Measurements from ENCODE around the gene MGAT5.

The MGAT5 gene

DNA sequence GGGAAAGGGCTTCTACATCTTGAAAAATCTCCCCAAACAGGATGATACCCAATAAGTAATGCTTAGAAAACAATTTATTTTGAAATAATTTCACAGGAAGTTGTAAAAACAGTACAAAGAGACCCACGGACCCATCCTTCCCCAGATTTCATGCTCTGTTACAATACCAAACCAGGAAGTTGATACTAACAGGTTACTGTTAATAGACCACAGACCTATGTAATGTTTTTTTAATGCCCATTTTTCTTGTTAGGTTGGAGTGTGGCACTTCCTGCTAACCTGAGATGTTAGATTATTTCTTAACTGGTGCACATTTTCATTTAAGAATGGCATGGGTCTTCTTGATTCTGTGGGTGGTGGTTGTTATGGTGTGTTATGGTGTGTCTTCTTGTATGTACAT, 21.4 kb upstream of the MGAT5 start:
- DNase-seq: no peak

DNA sequence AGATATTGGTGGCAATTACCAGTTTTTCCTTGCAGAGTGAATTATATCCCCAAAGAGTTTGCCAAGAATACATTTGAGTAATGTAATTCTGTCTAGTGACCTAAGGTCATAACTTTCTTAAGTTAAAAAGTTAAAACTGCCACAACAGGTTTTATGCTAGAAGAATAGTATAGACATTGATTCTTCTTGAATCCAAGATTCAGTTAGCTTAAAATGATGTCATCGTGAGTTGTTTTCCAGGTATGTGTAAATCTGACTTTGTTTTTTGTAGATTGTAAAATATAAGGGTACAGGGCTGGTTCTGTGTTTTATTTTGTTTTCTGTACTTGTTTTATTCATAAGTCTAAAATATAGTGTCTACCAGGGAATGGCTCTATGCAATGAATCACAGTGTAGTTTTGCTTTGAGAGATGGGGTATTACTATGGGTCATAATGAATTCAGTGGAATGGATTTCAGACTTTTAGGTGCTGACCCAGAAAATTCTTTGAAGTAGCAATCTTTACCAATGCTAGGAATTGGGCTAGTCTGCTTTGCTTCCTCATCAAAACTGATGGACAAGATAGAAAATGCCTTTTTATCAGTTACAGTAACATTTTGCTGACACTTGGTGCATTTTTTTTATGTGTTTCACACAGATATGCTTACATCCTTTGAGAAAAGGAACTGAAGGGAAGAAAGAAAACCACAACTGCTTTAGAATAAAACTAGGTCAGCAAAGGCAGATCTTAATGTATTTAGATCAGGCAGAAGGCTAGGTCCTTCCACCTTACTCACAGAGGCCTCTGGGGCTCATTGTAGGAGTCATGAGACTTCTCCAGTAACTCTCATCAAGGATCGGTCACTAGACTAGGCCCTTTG, 20.8 kb upstream of the MGAT5 start:
- DNase-seq: no peak

DNA sequence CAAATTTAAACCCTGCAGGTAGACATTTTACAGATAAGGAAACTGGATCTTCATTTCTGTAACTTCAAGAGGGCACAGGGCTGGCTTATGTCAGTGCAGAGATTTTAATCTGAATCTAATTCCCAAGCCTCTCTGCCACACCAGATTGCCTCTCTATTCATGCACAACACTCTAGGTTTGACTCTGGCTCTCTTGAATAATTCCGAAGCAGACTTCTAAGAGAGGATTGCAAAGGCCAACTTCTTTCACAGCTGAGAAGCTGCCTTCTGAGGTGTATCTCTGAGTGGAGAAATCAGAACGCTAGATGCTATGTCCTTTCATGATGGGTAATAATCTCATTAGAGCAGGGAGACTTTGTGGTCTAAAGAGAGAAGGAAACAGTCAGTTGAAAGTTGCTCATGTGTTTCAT, 20.1 kb upstream of the MGAT5 start:
- DNase-seq: no peak

- DNase-seq: no peak
Observed at GRCh38 chr2:134234535-134234934, 19.3 kb upstream of the MGAT5 start.

DNA sequence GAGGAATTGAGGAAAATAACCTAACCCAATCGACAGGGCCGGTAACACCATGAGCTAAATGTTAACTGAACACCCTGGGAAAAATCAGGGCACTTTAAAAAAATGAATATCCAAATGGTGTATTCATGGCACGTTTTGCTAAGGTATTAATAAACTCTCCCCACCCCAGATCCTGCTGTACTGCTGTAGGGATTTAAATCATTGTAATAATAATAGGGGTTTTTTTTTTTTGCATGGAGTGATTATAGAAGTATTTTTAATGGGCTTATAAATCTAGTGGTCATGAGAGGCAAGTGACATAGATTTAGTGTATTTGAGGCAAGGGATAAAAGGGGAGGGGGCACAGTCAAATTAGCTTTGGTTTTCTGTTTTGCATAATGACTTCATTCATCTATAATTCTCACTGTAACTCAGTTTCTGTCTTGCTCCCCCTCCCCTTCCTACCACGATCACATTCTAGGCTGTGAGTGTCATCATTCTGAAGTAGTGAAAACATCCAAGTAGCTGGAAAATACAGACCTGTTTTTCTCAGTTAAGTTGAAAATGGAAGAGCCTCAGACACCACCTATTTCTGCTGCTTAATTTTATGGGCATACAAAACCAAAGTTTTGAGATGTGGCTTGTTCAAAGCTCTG, 18.2 kb upstream of the MGAT5 start:
- no peak for DNase-seq

DNA sequence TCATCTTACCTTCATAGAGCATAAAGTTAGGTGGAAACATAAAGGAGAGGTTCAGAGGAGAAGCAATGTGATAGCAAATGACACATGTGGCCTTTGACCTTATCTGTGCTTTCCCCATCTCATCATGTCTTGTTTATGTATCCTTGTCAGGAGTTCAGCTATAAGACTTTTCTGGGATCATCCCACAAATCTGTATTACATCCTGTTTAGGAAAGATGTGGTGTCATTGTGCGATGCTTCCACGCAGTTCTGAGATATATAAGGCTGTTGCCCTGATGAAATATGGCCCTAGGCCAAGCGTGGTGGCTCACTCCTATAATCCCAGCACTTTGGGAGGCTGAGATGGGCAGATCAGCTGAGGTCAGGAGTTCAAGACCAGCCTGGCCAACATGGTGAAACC, 15.5 kb upstream of the MGAT5 start:
- DNase-seq: no peak

GRCh38 chr2:134240061-134240460, 13.8 kb upstream of the MGAT5 start:
- DNase-seq: no peak

DNA sequence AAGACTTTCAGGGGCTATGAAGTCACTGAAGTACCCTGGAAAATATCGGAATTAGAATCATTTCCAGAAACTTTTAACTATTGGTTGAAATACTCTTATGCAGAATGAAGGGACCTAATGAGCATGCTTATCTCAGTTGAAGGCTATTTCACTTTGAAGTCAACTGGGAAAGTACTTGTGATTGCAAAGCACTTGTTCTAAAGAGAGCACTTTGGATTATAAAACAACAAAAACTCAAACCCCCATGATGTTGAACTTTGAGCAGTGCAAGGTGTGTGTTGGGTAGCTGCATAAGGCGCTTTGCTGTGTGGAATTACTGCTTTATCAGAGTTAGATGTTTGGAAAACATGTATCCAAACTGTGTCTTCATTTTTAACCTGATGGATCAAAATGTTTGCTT, 12.0 kb upstream of the MGAT5 start:
- no peak for DNase-seq

DNA sequence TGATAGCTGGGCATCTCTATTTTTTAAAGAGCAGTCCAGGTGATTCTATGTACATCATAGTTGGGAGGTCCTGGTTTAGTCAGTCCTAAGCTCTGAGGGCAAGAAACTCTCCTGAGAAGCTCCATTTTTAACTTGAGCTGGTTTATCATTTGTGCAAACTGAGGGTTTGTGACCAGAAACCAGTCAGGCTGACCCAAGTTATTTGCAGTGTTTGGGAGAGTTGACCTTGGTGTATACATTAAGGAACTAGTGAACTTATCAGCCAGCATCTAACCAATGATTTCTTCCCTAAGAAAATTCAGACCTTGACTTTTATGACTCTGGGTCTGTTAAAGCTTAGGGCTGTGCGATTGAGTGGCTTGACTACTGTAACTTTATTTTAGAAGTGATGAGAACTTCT, 10.6 kb upstream of the MGAT5 start:
- no peak for DNase-seq

DNA sequence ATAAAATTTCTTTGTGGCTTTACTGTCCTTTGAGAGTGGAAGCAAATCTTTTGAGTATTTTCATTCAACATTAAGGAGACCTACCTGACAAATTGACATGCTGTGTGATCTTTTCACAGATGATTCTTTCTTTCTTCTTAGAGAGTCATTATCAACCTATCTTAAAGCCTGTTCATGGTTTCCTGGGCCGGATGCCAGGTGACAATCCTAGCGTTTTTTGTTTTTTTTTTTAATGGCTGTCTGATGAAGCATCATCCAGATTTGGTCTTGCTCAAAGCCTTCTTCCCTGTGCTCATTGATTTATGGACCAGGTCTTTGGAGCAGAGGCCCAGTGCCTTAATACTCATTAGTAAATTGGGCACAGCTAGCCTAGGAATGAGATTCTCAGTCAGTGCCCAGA, 9.8 kb upstream of the MGAT5 start:
- no peak for DNase-seq

- DNase-seq: no peak
Observed at GRCh38 chr2:134244587-134244986, 9.3 kb upstream of the MGAT5 start.

DNA sequence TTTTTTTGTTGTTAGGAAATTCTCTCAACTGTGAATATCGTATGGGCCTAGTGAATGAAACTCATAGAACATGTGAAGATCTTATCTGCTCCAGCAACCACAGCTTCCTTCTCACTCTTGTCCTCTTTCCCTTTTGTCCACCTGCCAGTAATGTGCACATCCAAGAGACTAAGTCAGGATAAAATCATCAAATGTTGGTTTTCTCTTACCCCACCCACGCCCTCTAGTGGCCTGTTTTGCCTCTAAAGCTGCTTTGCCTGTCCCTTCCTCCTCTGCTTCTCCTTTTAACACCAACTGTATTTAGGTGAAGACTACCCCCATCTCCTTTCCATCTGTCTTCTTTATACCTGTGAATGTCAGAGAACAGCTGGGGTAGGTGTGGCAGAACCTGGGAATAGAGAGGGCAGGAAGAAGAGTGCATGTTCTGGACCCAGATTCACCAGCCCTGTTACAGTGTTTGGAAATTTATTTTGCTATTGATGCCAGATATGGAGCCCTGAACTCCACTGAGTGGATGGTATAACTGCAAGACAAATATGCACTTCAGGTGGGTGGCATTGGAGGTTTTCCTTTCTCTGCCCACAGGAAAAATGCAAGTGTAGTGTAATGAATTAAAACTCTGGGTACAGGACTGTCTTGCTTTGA, 8.4 kb upstream of the MGAT5 start:
- DNase-seq: peak; percentile 43

GRCh38 chr2:134246154-134246874, 7.6 kb upstream of the MGAT5 start:
- peak; percentile 33 for DNase-seq

DNA sequence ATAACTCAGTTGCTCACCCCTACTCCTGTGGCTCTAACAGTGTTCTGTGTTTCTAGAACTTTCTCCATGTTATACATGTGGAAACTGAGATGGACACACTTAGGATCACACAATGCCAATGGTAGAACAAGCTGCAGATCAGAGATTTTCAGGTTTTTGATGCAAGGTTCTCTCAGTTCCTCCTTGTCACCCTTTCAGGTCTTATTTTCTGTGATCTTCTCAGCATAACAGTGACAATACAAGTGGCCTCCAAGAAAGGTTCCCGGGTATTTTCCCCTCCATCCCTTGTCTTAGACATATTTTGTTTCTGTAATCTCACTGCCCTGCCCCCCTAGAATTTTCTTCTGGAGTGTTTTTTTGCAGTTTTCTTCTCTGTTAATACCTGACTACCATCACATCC, 6.2 kb upstream of the MGAT5 start:
- no peak for DNase-seq

GRCh38 chr2:134248913-134249312, 5.0 kb upstream of the MGAT5 start:
- no peak for DNase-seq

GRCh38 chr2:134249755-134250154, 4.1 kb upstream of the MGAT5 start:
- no peak for DNase-seq

DNA sequence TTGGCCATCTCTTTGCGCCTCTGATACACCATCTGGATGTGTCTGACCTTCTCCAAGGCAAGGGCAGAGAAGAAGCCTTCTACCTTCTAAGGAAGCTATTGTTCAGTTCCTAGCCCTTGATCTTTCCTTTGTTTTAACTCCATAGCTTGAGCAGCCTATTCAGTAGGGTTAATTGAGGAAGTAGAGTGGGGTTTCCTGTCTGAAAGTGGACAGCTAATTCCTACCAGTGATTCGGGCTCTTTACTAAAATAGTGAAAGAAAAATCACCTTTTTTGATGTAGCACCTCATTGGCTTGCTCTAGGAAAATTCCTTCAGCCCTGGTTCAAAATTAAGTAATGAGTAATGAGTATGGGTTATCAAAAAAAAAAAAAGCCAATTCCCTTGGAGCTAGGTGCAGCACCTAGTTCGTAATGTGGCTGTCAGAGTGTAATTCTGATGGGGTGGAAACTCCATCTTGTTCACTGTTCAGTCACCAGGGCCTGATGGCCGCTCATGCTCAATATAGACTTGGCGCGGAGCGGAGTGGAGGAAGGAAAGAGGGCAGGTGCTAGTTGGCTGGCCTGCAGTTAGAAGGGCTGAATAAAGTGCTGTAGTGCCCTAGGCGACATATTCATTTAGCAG, 2.9 kb upstream of the MGAT5 start:
- no peak for DNase-seq

DNA sequence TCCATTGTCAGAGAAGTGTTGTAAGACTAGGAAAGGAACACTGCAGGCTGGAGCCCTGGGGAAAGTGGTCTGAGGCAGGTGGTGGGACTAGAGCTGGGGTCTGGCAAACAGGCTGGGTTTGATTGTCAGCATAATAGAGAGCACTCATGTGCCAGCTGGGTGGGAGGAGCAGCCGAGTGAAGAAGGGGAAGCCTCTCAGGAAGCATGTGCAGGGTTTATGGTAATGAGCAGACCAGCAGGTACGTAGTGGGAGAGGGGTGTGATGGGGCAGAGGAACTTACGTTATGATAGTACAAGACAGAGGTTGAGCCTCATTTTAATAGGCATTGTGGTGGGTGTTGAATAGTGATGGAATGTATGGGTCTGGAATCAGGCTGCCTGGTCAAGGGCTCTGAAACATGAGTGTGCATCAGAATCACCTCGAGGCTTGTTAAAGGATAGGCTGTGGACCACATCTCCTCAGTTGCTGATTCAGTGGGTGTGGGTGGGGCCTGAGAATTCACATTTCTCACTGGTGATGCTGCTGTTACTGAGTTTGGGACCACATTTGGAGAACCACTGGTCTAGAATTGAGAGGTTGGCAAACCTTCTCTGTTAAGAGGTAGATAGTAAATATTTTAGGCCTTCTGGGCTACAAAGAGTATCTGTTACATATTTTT, 1.7 kb upstream of the MGAT5 start:
- DNase-seq: peak; percentile 63

DNA sequence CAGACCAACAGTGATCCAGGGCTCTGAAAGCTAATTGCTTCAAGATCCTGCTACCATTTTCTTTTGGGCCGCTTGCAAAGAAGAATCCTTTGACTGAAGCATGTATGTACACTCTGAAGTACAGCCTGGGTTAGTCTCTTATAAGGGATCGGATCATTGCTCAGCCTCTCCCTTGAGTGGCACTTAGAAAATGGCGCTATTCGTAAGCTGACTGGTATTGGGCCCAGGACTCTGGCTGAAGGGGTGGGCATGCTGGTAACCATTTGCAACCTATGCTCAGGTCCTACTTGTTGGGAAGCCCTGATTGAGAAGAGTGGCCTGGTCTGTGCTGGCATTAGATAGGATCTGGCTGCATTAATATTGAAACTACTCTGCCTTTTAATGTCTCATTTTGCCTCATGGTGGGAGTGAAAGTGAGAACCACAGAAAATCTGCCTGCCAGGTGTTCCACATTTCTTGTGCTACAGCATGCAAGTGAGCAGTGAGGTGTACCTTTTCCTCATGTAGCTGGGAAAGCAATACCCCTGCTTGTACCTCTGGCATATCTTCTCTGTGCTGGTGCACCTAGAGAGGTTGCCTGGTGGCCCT, 661 bp upstream of the MGAT5 start:
- DNase-seq: peak; percentile 45

GRCh38 chr2:134254824-134255223, 952 bp downstream of the MGAT5 start:
- no peak for DNase-seq

GRCh38 chr2:134256956-134257355, 3.1 kb downstream of the MGAT5 start:
- no peak for DNase-seq

DNA sequence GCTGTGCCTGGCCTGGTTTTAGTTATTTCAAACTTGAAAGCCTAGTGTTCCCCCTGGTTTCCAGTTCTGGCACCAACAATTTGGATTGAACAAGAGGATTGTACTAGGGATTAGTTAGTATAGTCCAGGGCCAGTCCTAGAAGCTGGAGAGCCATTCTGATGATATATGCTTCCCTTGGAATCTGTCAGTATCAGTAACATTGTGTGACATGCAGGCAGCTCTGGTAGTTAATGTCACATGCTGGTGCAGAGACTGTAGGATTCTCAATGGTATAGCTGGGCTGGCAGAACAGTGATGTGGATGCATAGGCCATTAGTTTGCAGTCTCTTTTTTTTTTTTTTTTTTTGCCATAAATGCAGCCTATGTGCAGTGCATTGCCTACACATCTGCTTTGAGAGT, 3.6 kb downstream of the MGAT5 start:
- DNase-seq: no peak
